ENCODE measurements around the gene ERICH4. TPM values are rescaled to one million over a fixed set of nuclear protein-coding genes. Genes with fewer than 3 reads are reported as not detected.

The ERICH4 gene
- total and polyA plus RNA-seq, 2 of the 13 experiments (the other 11 are each of a cell fraction or from before 2014, with no cell fraction given), result 0.40 to 0.64 TPM

DNA sequence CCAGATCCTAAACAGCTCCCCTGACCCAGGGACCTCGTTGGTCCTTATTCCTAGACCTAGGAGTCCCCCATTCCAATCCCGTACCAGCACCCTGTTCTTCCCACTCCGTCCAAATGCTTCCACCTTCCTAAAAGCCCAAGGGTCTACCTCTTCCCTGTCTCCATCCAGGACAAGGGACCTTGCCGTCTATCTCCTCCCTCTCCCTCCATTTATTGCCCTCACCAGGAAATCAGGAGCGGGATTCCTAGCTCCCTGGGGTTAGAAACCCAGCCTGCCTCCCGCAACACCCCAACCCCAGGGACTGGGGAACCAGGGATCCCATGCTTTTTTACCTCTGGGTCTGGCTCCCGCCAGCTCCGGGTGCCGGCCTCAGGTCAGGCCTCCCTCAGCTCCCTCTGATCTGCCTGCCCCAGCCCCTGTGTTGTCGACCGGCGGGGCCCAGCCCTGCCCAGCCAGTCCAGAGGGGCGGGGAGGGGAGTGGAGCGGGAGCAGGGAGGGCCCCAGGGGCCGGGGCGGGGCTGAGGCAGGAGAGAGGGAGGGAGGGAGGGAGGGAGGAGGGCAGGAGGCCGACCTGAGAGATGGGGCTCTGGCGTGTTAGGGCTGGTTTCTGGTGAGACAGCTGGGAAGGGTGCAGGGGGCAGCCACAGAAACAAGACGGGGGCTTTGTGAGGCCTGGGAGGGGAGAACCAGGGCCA lies 15.9 kb upstream of the ERICH4 start, which contains the start of gene B3GNT8 (continued):
- TF ChIP-seq, protein P1, sequence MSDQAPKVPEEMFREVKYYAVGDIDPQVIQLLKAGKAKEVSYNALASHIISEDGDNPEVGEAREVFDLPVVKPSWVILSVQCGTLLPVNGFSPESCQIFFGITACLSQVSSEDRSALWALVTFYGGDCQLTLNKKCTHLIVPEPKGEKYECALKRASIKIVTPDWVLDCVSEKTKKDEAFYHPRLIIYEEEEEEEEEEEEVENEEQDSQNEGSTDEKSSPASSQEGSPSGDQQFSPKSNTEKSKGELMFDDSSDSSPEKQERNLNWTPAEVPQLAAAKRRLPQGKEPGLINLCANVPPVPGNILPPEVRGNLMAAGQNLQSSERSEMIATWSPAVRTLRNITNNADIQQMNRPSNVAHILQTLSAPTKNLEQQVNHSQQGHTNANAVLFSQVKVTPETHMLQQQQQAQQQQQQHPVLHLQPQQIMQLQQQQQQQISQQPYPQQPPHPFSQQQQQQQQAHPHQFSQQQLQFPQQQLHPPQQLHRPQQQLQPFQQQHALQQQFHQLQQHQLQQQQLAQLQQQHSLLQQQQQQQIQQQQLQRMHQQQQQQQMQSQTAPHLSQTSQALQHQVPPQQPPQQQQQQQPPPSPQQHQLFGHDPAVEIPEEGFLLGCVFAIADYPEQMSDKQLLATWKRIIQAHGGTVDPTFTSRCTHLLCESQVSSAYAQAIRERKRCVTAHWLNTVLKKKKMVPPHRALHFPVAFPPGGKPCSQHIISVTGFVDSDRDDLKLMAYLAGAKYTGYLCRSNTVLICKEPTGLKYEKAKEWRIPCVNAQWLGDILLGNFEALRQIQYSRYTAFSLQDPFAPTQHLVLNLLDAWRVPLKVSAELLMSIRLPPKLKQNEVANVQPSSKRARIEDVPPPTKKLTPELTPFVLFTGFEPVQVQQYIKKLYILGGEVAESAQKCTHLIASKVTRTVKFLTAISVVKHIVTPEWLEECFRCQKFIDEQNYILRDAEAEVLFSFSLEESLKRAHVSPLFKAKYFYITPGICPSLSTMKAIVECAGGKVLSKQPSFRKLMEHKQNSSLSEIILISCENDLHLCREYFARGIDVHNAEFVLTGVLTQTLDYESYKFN (CRISPR knock-in tag; conservative IDR thresholded peaks at IDR 0.05), result peak; percentile 48
- TF ChIP-seq, protein P2, sequence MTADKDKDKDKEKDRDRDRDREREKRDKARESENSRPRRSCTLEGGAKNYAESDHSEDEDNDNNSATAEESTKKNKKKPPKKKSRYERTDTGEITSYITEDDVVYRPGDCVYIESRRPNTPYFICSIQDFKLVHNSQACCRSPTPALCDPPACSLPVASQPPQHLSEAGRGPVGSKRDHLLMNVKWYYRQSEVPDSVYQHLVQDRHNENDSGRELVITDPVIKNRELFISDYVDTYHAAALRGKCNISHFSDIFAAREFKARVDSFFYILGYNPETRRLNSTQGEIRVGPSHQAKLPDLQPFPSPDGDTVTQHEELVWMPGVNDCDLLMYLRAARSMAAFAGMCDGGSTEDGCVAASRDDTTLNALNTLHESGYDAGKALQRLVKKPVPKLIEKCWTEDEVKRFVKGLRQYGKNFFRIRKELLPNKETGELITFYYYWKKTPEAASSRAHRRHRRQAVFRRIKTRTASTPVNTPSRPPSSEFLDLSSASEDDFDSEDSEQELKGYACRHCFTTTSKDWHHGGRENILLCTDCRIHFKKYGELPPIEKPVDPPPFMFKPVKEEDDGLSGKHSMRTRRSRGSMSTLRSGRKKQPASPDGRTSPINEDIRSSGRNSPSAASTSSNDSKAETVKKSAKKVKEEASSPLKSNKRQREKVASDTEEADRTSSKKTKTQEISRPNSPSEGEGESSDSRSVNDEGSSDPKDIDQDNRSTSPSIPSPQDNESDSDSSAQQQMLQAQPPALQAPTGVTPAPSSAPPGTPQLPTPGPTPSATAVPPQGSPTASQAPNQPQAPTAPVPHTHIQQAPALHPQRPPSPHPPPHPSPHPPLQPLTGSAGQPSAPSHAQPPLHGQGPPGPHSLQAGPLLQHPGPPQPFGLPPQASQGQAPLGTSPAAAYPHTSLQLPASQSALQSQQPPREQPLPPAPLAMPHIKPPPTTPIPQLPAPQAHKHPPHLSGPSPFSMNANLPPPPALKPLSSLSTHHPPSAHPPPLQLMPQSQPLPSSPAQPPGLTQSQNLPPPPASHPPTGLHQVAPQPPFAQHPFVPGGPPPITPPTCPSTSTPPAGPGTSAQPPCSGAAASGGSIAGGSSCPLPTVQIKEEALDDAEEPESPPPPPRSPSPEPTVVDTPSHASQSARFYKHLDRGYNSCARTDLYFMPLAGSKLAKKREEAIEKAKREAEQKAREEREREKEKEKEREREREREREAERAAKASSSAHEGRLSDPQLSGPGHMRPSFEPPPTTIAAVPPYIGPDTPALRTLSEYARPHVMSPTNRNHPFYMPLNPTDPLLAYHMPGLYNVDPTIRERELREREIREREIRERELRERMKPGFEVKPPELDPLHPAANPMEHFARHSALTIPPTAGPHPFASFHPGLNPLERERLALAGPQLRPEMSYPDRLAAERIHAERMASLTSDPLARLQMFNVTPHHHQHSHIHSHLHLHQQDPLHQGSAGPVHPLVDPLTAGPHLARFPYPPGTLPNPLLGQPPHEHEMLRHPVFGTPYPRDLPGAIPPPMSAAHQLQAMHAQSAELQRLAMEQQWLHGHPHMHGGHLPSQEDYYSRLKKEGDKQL (CRISPR knock-in tag; IDR thresholded peaks at IDR 0.05; ENCODE audit: low read depth), result no peak
- TF ChIP-seq NFE2L1 (CRISPR knock-in tag; IDR thresholded peaks at IDR 0.05; ENCODE audit: borderline replicate concordance) (no peak), HES4 (CRISPR knock-in tag; IDR thresholded peaks at IDR 0.05; ENCODE audit: borderline replicate concordance) (no peak), KLF16 (CRISPR knock-in tag; IDR thresholded peaks at IDR 0.05) (0 out of 4 replicates have a peak, but pooled peaks of 1 of the 2 experiments have one; percentile 29), ELF3 (CRISPR knock-in tag; IDR thresholded peaks at IDR 0.05) (0 out of 2 replicates have a peak, but pooled peaks have one; percentile 14), TAF1 (CRISPR knock-in tag; IDR thresholded peaks at IDR 0.05) (peak; percentile 68), PHF8 (CRISPR knock-in tag; IDR thresholded peaks at IDR 0.05) (peak; percentile 59), RBM39 (IDR thresholded peaks at IDR 0.05; ENCODE audit: low read depth, low read length, poor library complexity, severe bottlenecking) (no peak), ZNF12 (CRISPR knock-in tag; IDR thresholded peaks at IDR 0.05) (no peak), HDAC1 (CRISPR knock-in tag; IDR thresholded peaks at IDR 0.05) (0 out of 2 replicates have a peak, but pooled peaks have one; percentile 26), GABPB1 (CRISPR knock-in tag; IDR thresholded peaks at IDR 0.05) (peak; percentile 58; the same call in 1 of the 2 replicates), ZNF572 (CRISPR knock-in tag; IDR thresholded peaks at IDR 0.05) (no peak), ZSCAN25 (CRISPR knock-in tag; IDR thresholded peaks at IDR 0.05) (peak; percentile 58; the same call in 1 of the 2 replicates), ZFP90 (CRISPR knock-in tag; IDR thresholded peaks at IDR 0.05; ENCODE audit: borderline replicate concordance) (no peak), CCDC6 (CRISPR knock-in tag; IDR thresholded peaks at IDR 0.05) (no peak), MIER3 (CRISPR knock-in tag; IDR thresholded peaks at IDR 0.05; ENCODE audit: borderline replicate concordance) (no peak), ZFY (CRISPR knock-in tag; IDR thresholded peaks at IDR 0.05) (peak; percentile 57)
- TF ChIP-seq, protein P3, sequence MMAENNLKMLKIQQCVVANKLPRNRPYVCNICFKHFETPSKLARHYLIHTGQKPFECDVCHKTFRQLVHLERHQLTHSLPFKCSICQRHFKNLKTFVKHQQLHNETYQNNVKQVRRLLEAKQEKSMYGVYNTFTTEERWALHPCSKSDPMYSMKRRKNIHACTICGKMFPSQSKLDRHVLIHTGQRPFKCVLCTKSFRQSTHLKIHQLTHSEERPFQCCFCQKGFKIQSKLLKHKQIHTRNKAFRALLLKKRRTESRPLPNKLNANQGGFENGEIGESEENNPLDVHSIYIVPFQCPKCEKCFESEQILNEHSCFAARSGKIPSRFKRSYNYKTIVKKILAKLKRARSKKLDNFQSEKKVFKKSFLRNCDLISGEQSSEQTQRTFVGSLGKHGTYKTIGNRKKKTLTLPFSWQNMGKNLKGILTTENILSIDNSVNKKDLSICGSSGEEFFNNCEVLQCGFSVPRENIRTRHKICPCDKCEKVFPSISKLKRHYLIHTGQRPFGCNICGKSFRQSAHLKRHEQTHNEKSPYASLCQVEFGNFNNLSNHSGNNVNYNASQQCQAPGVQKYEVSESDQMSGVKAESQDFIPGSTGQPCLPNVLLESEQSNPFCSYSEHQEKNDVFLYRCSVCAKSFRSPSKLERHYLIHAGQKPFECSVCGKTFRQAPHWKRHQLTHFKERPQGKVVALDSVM (CRISPR knock-in tag; IDR thresholded peaks at IDR 0.05), result no peak

Measured in HepG2 (cell line).